Nephron progenitor cell (in vitro differentiated cells): ENCODE results near the gene OSGIN1.
"Not testable (repeated sequence)": the region's sequence is repeated elsewhere in the genome, so short reads cannot be mapped to it uniquely, and the experiment has no call there.

ENCODE experiments used
- DNase-seq: peaks from one replicate; pipeline ENCODE4 v3.0.0; 2021
- H3K27ac Mint-ChIP-seq: 2 replicates; pipeline ENCODE4 v1.8.0; 2021; ENCODE audit warnings: mild to moderate bottlenecking, moderate library complexity, mixed read lengths
- H3K27me3 Mint-ChIP-seq: 2 replicates; pipeline ENCODE4 v1.8.0; 2021; ENCODE audit warnings: mild to moderate bottlenecking, low read depth, mixed read lengths; ENCODE audit not compliant: poor library complexity
- H3K36me3 Mint-ChIP-seq: 2 replicates; pipeline ENCODE4 v1.8.0; 2021; ENCODE audit warnings: low read depth, mixed read lengths
- H3K4me1 Mint-ChIP-seq: 2 replicates; pipeline ENCODE4 v1.8.0; 2021; ENCODE audit warnings: mixed read lengths
- H3K4me3 Mint-ChIP-seq: 2 replicates; pipeline ENCODE4 v1.8.0; 2021; ENCODE audit warnings: mild to moderate bottlenecking, moderate library complexity, mixed read lengths
- H3K9me3 Mint-ChIP-seq: 2 replicates; pipeline ENCODE4 v1.8.0; 2021; ENCODE audit warnings: mild to moderate bottlenecking, moderate library complexity, mixed read lengths
- TF ChIP-seq, protein P1 (sequence below): fragments of 200-600 bp; sonication (generic); IDR thresholded peaks from 2 replicates; pipeline ENCODE4 v1.5.0; 2021; ENCODE audit warnings: antibody characterized with exemption

The OSGIN1 gene

DNA sequence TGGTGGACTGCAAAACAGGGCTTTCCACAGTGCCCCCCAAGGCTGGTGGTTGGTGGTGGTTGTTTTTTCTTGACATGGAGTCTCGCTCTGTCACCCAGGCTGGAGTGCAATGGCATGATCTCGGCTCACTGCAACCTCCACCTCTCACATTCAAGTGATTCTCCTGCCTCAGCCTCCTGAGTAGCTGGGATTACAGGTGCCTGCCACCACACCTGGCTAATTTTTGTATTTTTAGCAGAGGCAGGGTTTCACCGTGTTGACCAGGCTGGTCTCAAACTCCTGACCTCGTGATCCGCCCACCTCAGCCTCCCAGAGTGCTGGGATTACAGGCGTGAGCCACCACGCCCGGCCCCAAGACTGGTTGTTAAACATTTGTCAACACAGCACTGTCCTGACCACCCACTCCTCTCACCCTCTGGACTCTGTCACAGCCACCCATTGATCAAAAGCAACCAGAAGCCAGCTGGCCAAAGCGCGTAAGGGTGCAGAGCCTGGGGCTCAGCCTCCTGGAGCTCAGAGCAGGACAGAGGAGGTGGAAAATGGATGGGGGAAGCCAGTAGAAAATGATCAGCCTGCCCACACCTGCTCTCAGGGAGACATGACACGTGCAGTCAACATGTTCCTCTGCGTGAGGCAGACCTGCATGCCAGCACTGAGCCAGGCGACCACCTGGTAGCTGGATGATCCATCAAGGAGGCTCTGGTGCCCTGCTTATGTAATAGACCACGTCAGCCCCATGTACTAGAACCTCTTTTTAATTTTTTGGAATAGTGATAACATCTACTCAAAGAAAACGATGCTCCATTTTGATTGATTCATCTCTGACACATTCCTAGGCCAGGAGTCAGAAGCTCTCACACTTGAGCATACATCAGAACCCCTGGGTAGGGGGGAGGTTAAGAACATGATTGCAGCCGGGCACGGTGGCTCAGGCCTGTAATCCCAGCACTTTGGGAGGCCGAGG, 14.8 kb upstream of the OSGIN1 start:
- peaks cover 4% of the 10 kb centered on the region for H3K27me3 Mint-ChIP-seq
- no peak overlapping the region for H3K27ac Mint-ChIP-seq
- H3K36me3 Mint-ChIP-seq = no peaks in the 10 kb centered on the region
- H3K4me1 Mint-ChIP-seq = peaks cover 40% of the 10 kb centered on the region
- H3K9me3 Mint-ChIP-seq = no peaks in the 10 kb centered on the region
- TF ChIP-seq, protein P1, sequence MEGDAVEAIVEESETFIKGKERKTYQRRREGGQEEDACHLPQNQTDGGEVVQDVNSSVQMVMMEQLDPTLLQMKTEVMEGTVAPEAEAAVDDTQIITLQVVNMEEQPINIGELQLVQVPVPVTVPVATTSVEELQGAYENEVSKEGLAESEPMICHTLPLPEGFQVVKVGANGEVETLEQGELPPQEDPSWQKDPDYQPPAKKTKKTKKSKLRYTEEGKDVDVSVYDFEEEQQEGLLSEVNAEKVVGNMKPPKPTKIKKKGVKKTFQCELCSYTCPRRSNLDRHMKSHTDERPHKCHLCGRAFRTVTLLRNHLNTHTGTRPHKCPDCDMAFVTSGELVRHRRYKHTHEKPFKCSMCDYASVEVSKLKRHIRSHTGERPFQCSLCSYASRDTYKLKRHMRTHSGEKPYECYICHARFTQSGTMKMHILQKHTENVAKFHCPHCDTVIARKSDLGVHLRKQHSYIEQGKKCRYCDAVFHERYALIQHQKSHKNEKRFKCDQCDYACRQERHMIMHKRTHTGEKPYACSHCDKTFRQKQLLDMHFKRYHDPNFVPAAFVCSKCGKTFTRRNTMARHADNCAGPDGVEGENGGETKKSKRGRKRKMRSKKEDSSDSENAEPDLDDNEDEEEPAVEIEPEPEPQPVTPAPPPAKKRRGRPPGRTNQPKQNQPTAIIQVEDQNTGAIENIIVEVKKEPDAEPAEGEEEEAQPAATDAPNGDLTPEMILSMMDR = no peak
- no peak for DNase-seq
- no peak overlapping the region for H3K4me3 Mint-ChIP-seq

GRCh38 chr16:83939266-83939855, 13.7 kb upstream of the OSGIN1 start:
- Mint-ChIP-seq H3K27ac (no peak overlapping the region), H3K4me3 (no peak overlapping the region), H3K9me3 (no peaks in the 10 kb centered on the region), H3K27me3 (peaks cover 6% of the 10 kb centered on the region), H3K36me3 (no peaks in the 10 kb centered on the region), H3K4me1 (peaks cover 33% of the 10 kb centered on the region)
- DNase-seq = no peak
- TF ChIP-seq, protein P1 = no peak

DNA sequence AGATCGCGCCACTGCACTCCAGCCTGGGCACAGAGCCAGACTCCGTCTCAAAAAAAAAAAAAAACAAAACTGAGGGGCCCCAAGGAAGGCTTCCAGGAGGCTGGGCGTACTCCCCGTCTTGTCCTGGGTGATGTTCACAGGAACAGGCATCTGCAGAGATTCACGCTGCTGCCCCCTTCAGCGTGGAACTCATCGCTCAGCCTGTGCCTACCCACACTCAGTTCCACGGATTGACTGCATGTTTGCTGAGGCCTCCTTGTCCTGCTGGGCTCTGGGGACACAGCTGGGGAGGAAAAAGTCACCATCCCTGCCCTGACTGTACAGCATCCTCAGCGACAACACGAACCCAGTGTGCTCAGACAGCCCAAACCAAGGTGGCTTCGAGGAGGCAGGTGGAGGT, 12.9 kb upstream of the OSGIN1 start:
- Mint-ChIP-seq H3K27me3 (peaks cover 10% of the 10 kb centered on the region), H3K9me3 (no peaks in the 10 kb centered on the region), H3K36me3 (no peaks in the 10 kb centered on the region), H3K4me1 (peaks cover 26% of the 10 kb centered on the region), H3K27ac (no peak overlapping the region), H3K4me3 (no peak overlapping the region)
- DNase-seq = no peak
- TF ChIP-seq, protein P1 = no peak

GRCh38 chr16:83940630-83941378, 12.2 kb upstream of the OSGIN1 start:
- no peak overlapping the region for H3K4me3 Mint-ChIP-seq
- no peak for DNase-seq
- H3K4me1 Mint-ChIP-seq = peaks cover 22% of the 10 kb centered on the region
- H3K36me3 Mint-ChIP-seq = no peaks in the 10 kb centered on the region
- no peak overlapping the region for H3K27ac Mint-ChIP-seq
- peaks cover 10% of the 10 kb centered on the region for H3K27me3 Mint-ChIP-seq
- TF ChIP-seq, protein P1 = no peak
- no peaks in the 10 kb centered on the region for H3K9me3 Mint-ChIP-seq

GRCh38 chr16:83941546-83941945, 11.5 kb upstream of the OSGIN1 start:
- H3K36me3 Mint-ChIP-seq, H3K27ac Mint-ChIP-seq, DNase-seq, H3K4me3 Mint-ChIP-seq, H3K9me3 Mint-ChIP-seq: not testable (repeated sequence)
- H3K4me1 Mint-ChIP-seq = peaks cover 23% of the 10 kb centered on the region
- H3K27me3 Mint-ChIP-seq = peaks cover 10% of the 10 kb centered on the region

GRCh38 chr16:83942074-83942473, 11.0 kb upstream of the OSGIN1 start:
- no peak overlapping the region for H3K4me3 Mint-ChIP-seq
- H3K27me3 Mint-ChIP-seq = peaks cover 10% of the 10 kb centered on the region
- H3K27ac Mint-ChIP-seq = no peak overlapping the region
- no peaks in the 10 kb centered on the region for H3K36me3 Mint-ChIP-seq
- H3K9me3 Mint-ChIP-seq = no peaks in the 10 kb centered on the region
- no peak for DNase-seq
- TF ChIP-seq, protein P1 = no peak
- peaks cover 27% of the 10 kb centered on the region for H3K4me1 Mint-ChIP-seq
